IMR-90 (cell line): ENCODE results near the gene COX7A2L. TPM values are rescaled to one million over a fixed set of nuclear protein-coding genes. Genes with fewer than 3 reads are reported as not detected.
A peak's percentile ranks its signal among the peaks of the same experiment; 100 is the strongest.

Experiments used
- ATAC-seq: fragments of 200-7000 bp; cut with Tn5 transposase; 2 replicates; pipeline ENCODE4 v1.9.1; 2020; ENCODE audit warnings: low read depth, mild to moderate bottlenecking, moderate library complexity
- BruUV-seq: library from RNA; stranded (reverse); fragments of 400-500 nt; replicated peaks from 2 replicates; lab custom pipeline; 2021; lab: Mats Ljungman, UMichigan
- CTCF ChIA-PET: fragments of 300-600 bp; formaldehyde crosslinking; extraction: SDS; loops from one replicate; lab custom pipeline; 2021; ENCODE audit warnings: antibody characterized with exemption; lab: Yijun Ruan, JAX
- POLR2A ChIA-PET: fragments of 300-600 bp; sonication (Branson Sonifier 250); formaldehyde crosslinking; loops from one replicate; lab custom pipeline; 2022; ENCODE audit warnings: antibody characterized with exemption; ENCODE audit not compliant: unreplicated experiment; lab: Charles Lee
- DNase-seq: peaks from one replicate; pipeline ENCODE4 v3.0.0; 2013
- H2AFZ ChIP-seq: replicated peaks from 2 replicates; pipeline ENCODE3; 2013; ENCODE audit warnings: low read length, mild to moderate bottlenecking; ENCODE audit not compliant: poor library complexity
- H2AK5ac ChIP-seq: 2 replicates; pipeline ENCODE4 v1.6.1; 2013; ENCODE audit warnings: low read depth, low read length, inconsistent platforms
- H2AK9ac ChIP-seq: replicated peaks from 2 replicates; pipeline ENCODE3; 2013; ENCODE audit warnings: mild to moderate bottlenecking, low read depth, low read length, moderate library complexity; ENCODE audit not compliant: poor library complexity
- H2BK120ac ChIP-seq: 2 replicates; pipeline ENCODE4 v1.6.1; 2013; ENCODE audit warnings: low read depth, low read length, inconsistent platforms
- H2BK15ac ChIP-seq: 3 replicates; pipeline ENCODE4 v1.6.1; 2013; ENCODE audit warnings: low read depth, low read length, inconsistent platforms
- H2BK20ac ChIP-seq: 2 replicates; pipeline ENCODE4 v1.6.1; 2013; ENCODE audit warnings: low read depth, mild to moderate bottlenecking, inconsistent platforms, low read length, moderate library complexity
- H2BK5ac ChIP-seq: 2 replicates; pipeline ENCODE4 v1.6.1; 2013; ENCODE audit warnings: mild to moderate bottlenecking, low read depth, low read length, inconsistent platforms; ENCODE audit not compliant: poor library complexity, severe bottlenecking
- H3K14ac ChIP-seq: replicated peaks from 2 replicates; pipeline ENCODE4 v1.6.1; 2013; ENCODE audit warnings: low read depth, low read length, inconsistent platforms
- H3K18ac ChIP-seq: 2 replicates; pipeline ENCODE4 v1.6.1; 2013; ENCODE audit warnings: low read depth, low read length, control low read depth
- H3K23ac ChIP-seq: 2 replicates; pipeline ENCODE4 v1.6.1; 2013; ENCODE audit warnings: low read depth, low read length, inconsistent platforms
- H3K27ac ChIP-seq: 2 replicates; pipeline ENCODE4 v1.5.1; 2013; ENCODE audit warnings: mild to moderate bottlenecking, control low read depth, low read length; ENCODE audit not compliant: insufficient read depth
- H3K27me3 ChIP-seq: 2 replicates; pipeline ENCODE4 v1.6.1; 2013; ENCODE audit warnings: low read length; ENCODE audit not compliant: control insufficient read depth, insufficient read depth
- H3K36me3 ChIP-seq: 2 replicates; pipeline ENCODE4 v1.6.1; 2013; ENCODE audit warnings: low read length, mixed read lengths; ENCODE audit not compliant: control insufficient read depth, insufficient read depth
- H3K4ac ChIP-seq: 2 replicates; pipeline ENCODE4 v1.6.1; 2013; ENCODE audit warnings: low read depth, low read length, inconsistent platforms
- H3K4me1 ChIP-seq: 2 replicates; pipeline ENCODE4 v1.6.1; 2013; ENCODE audit warnings: low read length, mixed read lengths; ENCODE audit not compliant: control insufficient read depth, insufficient read depth
- H3K4me2 ChIP-seq: 2 replicates; pipeline ENCODE4 v1.6.1; 2013; ENCODE audit warnings: low read depth, mild to moderate bottlenecking, control low read depth, low read length, moderate library complexity
- H3K4me3 ChIP-seq: 2 replicates; pipeline ENCODE4 v1.5.1; 2013; ENCODE audit warnings: low read depth, mild to moderate bottlenecking, control low read depth, low read length, moderate library complexity; ENCODE audit not compliant: insufficient read depth
- H3K56ac ChIP-seq: 2 replicates; pipeline ENCODE4 v1.6.1; 2013; ENCODE audit warnings: low read length, inconsistent platforms; ENCODE audit not compliant: insufficient read depth; ENCODE audit errors: extremely low read depth
- H3K79me1 ChIP-seq, 2 experiments: 2 replicates each; pipeline ENCODE4 v1.6.1; 2013; ENCODE audit warnings: low read length in 2 of 2, inconsistent platforms in 1 of 2, low read depth in 1 of 2
- H3K9ac ChIP-seq: 2 replicates; pipeline ENCODE4 v1.6.1; 2013; ENCODE audit warnings: low read depth, low read length, control low read depth
- H3K9me1 ChIP-seq: 2 replicates; pipeline ENCODE4 v1.6.1; 2013; ENCODE audit warnings: low read length, inconsistent platforms; ENCODE audit not compliant: insufficient read depth
- H3K9me3 ChIP-seq: 2 replicates; pipeline ENCODE4 v1.6.1; 2013; ENCODE audit warnings: low read length; ENCODE audit not compliant: control insufficient read depth, insufficient read depth
- H4K20me1 ChIP-seq: 2 replicates; pipeline ENCODE4 v1.6.1; 2013; ENCODE audit warnings: low read length, inconsistent platforms; ENCODE audit not compliant: insufficient read depth
- H4K5ac ChIP-seq: 2 replicates; pipeline ENCODE4 v1.6.1; 2013; ENCODE audit warnings: mild to moderate bottlenecking, low read depth, low read length, control low read depth
- H4K8ac ChIP-seq, 2 experiments: 2 replicates each; pipeline ENCODE4 v1.6.1; 2013; ENCODE audit warnings: low read depth in 2 of 2, low read length in 2 of 2, control low read depth in 1 of 2, inconsistent platforms in 1 of 2
- H4K91ac ChIP-seq: 2 replicates; pipeline ENCODE4 v1.6.1; 2013; ENCODE audit warnings: low read depth, low read length, inconsistent platforms; ENCODE audit not compliant: insufficient read depth
- BHLHE40 ChIP-seq: fragments of 150-350 bp; IDR thresholded peaks from 2 replicates; pipeline ENCODE4 v1.6.1; 2016; ENCODE audit warnings: mild to moderate bottlenecking, low read depth, low read length
- CEBPB ChIP-seq: IDR thresholded peaks from 2 replicates; pipeline ENCODE4 v1.6.1; 2012; ENCODE audit warnings: low read depth, low read length, improper control_type of control experiment
- CHD1 ChIP-seq: IDR thresholded peaks from 2 replicates; pipeline ENCODE4 v1.6.1; 2012; ENCODE audit warnings: low read depth, low read length, improper control_type of control experiment
- CTCF ChIP-seq: conservative IDR thresholded peaks from 2 replicates; pipeline ENCODE4 v1.5.1; 2012; ENCODE audit warnings: mild to moderate bottlenecking, low read depth, low read length, improper control_type of control experiment
- ELK1 ChIP-seq: fragments of 150-350 bp; IDR thresholded peaks from 2 replicates; pipeline ENCODE4 v1.6.1; 2016; ENCODE audit warnings: low read depth, mild to moderate bottlenecking, low read length, moderate library complexity, borderline replicate concordance
- FOS ChIP-seq: fragments of 150-350 bp; IDR thresholded peaks from 2 replicates; pipeline ENCODE4 v1.6.1; 2016; ENCODE audit warnings: low read depth, low read length
- MAFK ChIP-seq: IDR thresholded peaks from 2 replicates; pipeline ENCODE4 v1.6.1; 2012; ENCODE audit warnings: low read depth, low read length, improper control_type of control experiment
- MAZ ChIP-seq: IDR thresholded peaks from 2 replicates; pipeline ENCODE4 v1.6.1; 2012; ENCODE audit warnings: low read depth, mild to moderate bottlenecking, low read length, improper control_type of control experiment, moderate library complexity, borderline replicate concordance
- MXI1 ChIP-seq: IDR thresholded peaks from 2 replicates; pipeline ENCODE4 v1.6.1; 2012; ENCODE audit warnings: low read depth, mild to moderate bottlenecking, low read length, moderate library complexity, borderline replicate concordance
- NFE2L2 ChIP-seq: fragments of 150-350 bp; IDR thresholded peaks from 2 replicates; pipeline ENCODE4 v1.6.1; 2016; ENCODE audit warnings: low read depth, mild to moderate bottlenecking, low read length
- POLR2A ChIP-seq: IDR thresholded peaks from 2 replicates; pipeline ENCODE4 v1.6.1; 2012; ENCODE audit warnings: mild to moderate bottlenecking, low read depth, low read length
- RAD21 ChIP-seq: IDR thresholded peaks from 2 replicates; pipeline ENCODE4 v1.6.1; 2012; ENCODE audit warnings: low read length, improper control_type of control experiment
- RCOR1 ChIP-seq: IDR thresholded peaks from 2 replicates; pipeline ENCODE4 v1.6.1; 2012; ENCODE audit warnings: mild to moderate bottlenecking, low read length, improper control_type of control experiment; ENCODE audit not compliant: insufficient replicate concordance
- RFX5 ChIP-seq: IDR thresholded peaks from 2 replicates; pipeline ENCODE4 v1.8.0; 2012; ENCODE audit warnings: low read depth, mild to moderate bottlenecking, low read length, moderate library complexity
- SMC3 ChIP-seq: fragments of 150-350 bp; IDR thresholded peaks from 2 replicates; pipeline ENCODE4 v1.6.1; 2016; ENCODE audit warnings: low read depth, mild to moderate bottlenecking, antibody characterized with exemption, low read length, moderate library complexity
- USF2 ChIP-seq: fragments of 150-350 bp; IDR thresholded peaks from 2 replicates; pipeline ENCODE4 v1.6.1; 2017; ENCODE audit warnings: mild to moderate bottlenecking, antibody characterized with exemption, low read length, low read depth
- WGBS, 2 experiments: methylation state at CpG; one replicate each; pipeline versions ENCODE4 v1.1.5 to v1.1.7; 2013; ENCODE audit warnings: missing lambda C conversion rate in 2 of 2; ENCODE audit not compliant: insufficient read length in 1 of 2; ENCODE audit errors: extremely low coverage in 2 of 2; 5-methylcytosine and 5-hydroxymethylcytosine counted together
- dilution Hi-C: fragments of 300-500 bp; cut with HindIII; formaldehyde crosslinking; loops from one replicate; pipeline ENCODE4 v1.14.3; 2018; ENCODE audit warnings: low sequenced_read_pairs; ENCODE audit not compliant: unreplicated experiment
- in situ Hi-C: fragments of 300-500 bp; cut with MboI; formaldehyde crosslinking; loops from 3 replicates; pipeline ENCODE4 v1.14.3; 2019; ENCODE audit warnings: low sequenced_read_pairs, inconsistent platforms, mixed read lengths
- intact Hi-C: fragments of 100-400 bp; cut with micrococcal nuclease; formaldehyde crosslinking; loops from 2 replicates; pipeline ENCODE4 v1.10.0; 2022
- polyA plus RNA-seq, 3 experiments: library from polyadenylated mRNA; depleted of rRNA; stranded (reverse); fragments of >200 nt; gene quantifications; 2 replicates each; pipeline ENCODE4 v1.2.3, GENCODE V29; 2012; ENCODE audit warnings: low replicate concordance in 1 of 3
- total RNA-seq: library from RNA; depleted of rRNA; stranded (reverse); fragments of >200 nt; gene quantifications from 2 replicates; pipeline ENCODE4 v1.2.3, GENCODE V29; 2012

Gene COX7A2L
- total and polyA plus RNA-seq, 2 of the 4 experiments (the other 2 are of a cell fraction) = 123 to 132 TPM

GRCh38 chr2:42361728-42362283, 789 bp upstream of the COX7A2L start:
- Histone ChIP-seq H3K27me3 (peaks cover 9% of the 10 kb centered on the region), H3K4ac (no peak overlapping the region), H2BK5ac (no peak overlapping the region), H2BK20ac (no peak overlapping the region), H3K9ac (peak overlapping the region; percentile 35; the same call in 1 of the 2 replicates), H4K20me1 (peaks cover 31% of the 10 kb centered on the region), H2AK5ac (no peak overlapping the region), H2BK15ac (no peak overlapping the region), H3K9me1 (peaks cover 10% of the 10 kb centered on the region), H2AFZ (peak overlapping the region; percentile 90), H3K27ac (no peak overlapping the region), H3K9me3 (no peaks in the 10 kb centered on the region), H4K8ac (peak overlapping the region; percentile 13 to 58; a peak in 2 of 4 replicates), H2AK9ac (no peak overlapping the region), H3K56ac (no peak overlapping the region), H3K36me3 (no peaks in the 10 kb centered on the region), H3K79me1 (peaks cover 11 to 31% of the 10 kb centered on the region in 2 experiments), H3K18ac (no peak overlapping the region), H3K4me1 (peaks cover 4% of the 10 kb centered on the region), H4K91ac (no peak overlapping the region), H3K4me3 (peak overlapping the region; percentile 31), H3K4me2 (peak overlapping the region; percentile 88), H4K5ac (no peak overlapping the region), H3K14ac (no peak overlapping the region), H2BK120ac (no peak overlapping the region), H3K23ac (no peak overlapping the region)
- POLR2A ChIA-PET = no interaction called here
- no peak for TF ChIP-seq MAFK
- no peak for TF ChIP-seq FOS
- TF ChIP-seq CTCF = no peak
- no peak for TF ChIP-seq POLR2A
- TF ChIP-seq RCOR1 = no peak
- TF ChIP-seq BHLHE40 = no peak
- TF ChIP-seq ELK1 = no peak
- no peak for TF ChIP-seq CEBPB
- TF ChIP-seq RAD21 = no peak
- no peak for TF ChIP-seq CHD1
- no peak for TF ChIP-seq RFX5
- TF ChIP-seq USF2 = no peak
- TF ChIP-seq MAZ = no peak
- no peak for TF ChIP-seq SMC3
- TF ChIP-seq NFE2L2 = no peak
- no peak for TF ChIP-seq MXI1
- dilution Hi-C loops = no loop called here
- intact Hi-C loops = loop anchor here (1.0 to 10.0 kb wide), 4 partner anchors 60 to 507 kb away; no protein-coding TSS in a partner anchor
- no TSS peak for BruUV-seq
- peak; percentile 0; the same call in 1 of the 2 replicates for ATAC-seq
- WGBS, 2 experiments = no CpG with 5 or more reads among the region's 6 CpGs
- in situ Hi-C loops = no loop called here
- CTCF ChIA-PET = no interaction called here
- DNase-seq = no peak
